ENCODE results near the gene LHX4. TPM values are rescaled to one million over a fixed set of nuclear protein-coding genes. Genes with fewer than 3 reads are reported as not detected.

LHX4 gene
- total RNA-seq, 2 donors from 2014 or later = not detected

DNA sequence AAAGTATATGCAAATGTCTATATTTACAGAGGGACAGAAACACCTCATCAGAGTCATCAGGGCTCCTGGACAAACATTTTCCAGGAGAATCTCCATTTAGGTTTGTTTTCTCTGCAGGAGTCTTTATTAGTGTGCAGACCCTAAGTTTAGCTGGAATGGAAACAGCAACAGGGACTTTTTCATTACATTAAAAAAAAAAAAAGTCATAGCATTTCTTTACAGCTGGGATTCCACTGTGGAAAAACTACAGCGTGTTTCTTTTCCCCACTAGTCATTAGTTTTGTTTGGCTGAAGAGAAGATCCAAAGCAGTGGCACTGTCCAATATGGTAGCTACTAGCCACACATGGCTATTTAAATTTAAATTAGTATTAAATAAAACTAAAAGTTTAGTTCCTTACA is 49.6 kb downstream of the LHX4 start:
- no peak for DNase-seq
- Histone ChIP-seq H3K27me3 (no peaks in the 10 kb centered on the region), H3K27ac (no peak overlapping the region), H3K4me1 (no peaks in the 10 kb centered on the region), H3K36me3 (replicated peaks in 1 of 2; ENCODE audit: insufficient read depth in 1 of 2, low read depth in 2 of 2) (no peaks in the 10 kb centered on the region), H3K9me3 (no peaks in the 10 kb centered on the region), H3K4me3 (no peak overlapping the region)
- 95 to 96% methylated on average over 1 of the region's 1 CpG for WGBS, 2 donors
- no peak for ATAC-seq
- intact Hi-C loops (cut with DNase I) = no loop called here
- no peak for TF ChIP-seq CTCF (IDR thresholded peaks at IDR 0.05)
- no peak for TF ChIP-seq POLR2A (IDR thresholded peaks at IDR 0.05)

GRCh38 chr1:180280617-180281016 is 50.6 kb downstream of the LHX4 start:
- no peak for ATAC-seq
- 96 to 97% methylated on average over 2 of the region's 2 CpGs for WGBS, 2 donors
- intact Hi-C loops (cut with DNase I) = no loop called here

GRCh38 chr1:180281490-180281889 is 51.4 kb downstream of the LHX4 start:
- 84 to 93% methylated on average over 1 of the region's 1 CpG for WGBS, 2 donors
- Histone ChIP-seq H3K27ac (no peak overlapping the region), H3K4me3 (no peak overlapping the region), H3K36me3 (replicated peaks in 1 of 2; ENCODE audit: insufficient read depth in 1 of 2, low read depth in 2 of 2) (no peaks in the 10 kb centered on the region), H3K27me3 (no peaks in the 10 kb centered on the region), H3K4me1 (no peaks in the 10 kb centered on the region), H3K9me3 (no peaks in the 10 kb centered on the region)
- TF ChIP-seq CTCF (IDR thresholded peaks at IDR 0.05) (no peak), POLR2A (IDR thresholded peaks at IDR 0.05) (no peak)
- DNase-seq (no peak), ATAC-seq (no peak)
- intact Hi-C loops (cut with DNase I) = no loop called here

More at GRCh38 chr1:180280617-180281016, 50.6 kb downstream of the LHX4 start:
- Histone ChIP-seq H3K4me3 (no peak overlapping the region), H3K27ac (no peak overlapping the region), H3K27me3 (no peaks in the 10 kb centered on the region), H3K36me3 (replicated peaks in 1 of 2; ENCODE audit: insufficient read depth in 1 of 2, low read depth in 2 of 2) (no peaks in the 10 kb centered on the region), H3K4me1 (no peaks in the 10 kb centered on the region), H3K9me3 (no peaks in the 10 kb centered on the region)
- no peak for DNase-seq
- no peak for TF ChIP-seq CTCF (IDR thresholded peaks at IDR 0.05)
- no peak for TF ChIP-seq POLR2A (IDR thresholded peaks at IDR 0.05)

DNA sequence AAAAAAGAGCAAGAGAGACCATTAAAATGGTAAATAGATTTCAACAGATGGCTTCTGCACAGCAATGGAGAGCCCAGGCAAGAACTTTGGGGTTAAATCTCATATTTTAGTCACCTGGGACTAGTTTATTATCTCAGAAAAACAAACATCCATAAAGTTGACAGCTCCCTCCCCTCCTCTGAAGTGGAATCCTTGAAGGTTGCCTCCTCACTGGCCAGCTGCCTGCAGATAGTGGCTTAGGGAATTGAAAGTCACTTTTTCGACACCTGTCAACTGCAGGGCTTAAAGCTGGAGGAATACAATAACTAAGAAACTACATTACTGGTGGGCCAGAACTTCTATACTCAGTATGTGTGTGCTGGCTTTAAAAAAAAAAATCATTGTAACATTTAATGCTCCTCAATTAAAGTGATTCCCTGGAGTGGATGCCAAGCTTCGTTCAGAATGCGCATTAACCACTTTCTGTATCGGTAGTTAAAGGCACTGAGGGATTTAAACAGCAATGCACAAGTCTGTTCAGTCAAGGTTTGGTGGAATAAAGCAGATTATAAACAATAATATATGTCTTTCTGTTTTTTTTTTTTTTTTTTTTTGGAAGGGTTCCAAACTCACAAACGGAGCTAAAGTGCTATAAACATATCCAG is 52.5 kb downstream of the LHX4 start:
- ATAC-seq (no peak), DNase-seq (no peak)
- no peak for TF ChIP-seq POLR2A (IDR thresholded peaks at IDR 0.05)
- TF ChIP-seq CTCF (IDR thresholded peaks at IDR 0.05) = no peak

GRCh38 chr1:180283098-180283497 is 53.0 kb downstream of the LHX4 start:
- H3K27ac ChIP-seq = no peak overlapping the region
- no peak for TF ChIP-seq CTCF (IDR thresholded peaks at IDR 0.05)
- TF ChIP-seq POLR2A (IDR thresholded peaks at IDR 0.05) = no peak
- no peaks in the 10 kb centered on the region for H3K27me3 ChIP-seq
- DNase-seq = no peak
- no peaks in the 10 kb centered on the region for H3K9me3 ChIP-seq
- H3K4me3 ChIP-seq = no peak overlapping the region
- H3K4me1 ChIP-seq = no peaks in the 10 kb centered on the region
- 91 to 92% methylated on average over 4 of the region's 4 CpGs for WGBS, 2 donors
- intact Hi-C loops (cut with DNase I) = no loop called here
- no peaks in the 10 kb centered on the region for H3K36me3 ChIP-seq (replicated peaks in 1 of 2; ENCODE audit: insufficient read depth in 1 of 2, low read depth in 2 of 2)
- no peak for ATAC-seq

More for the DNA sequence above, 52.5 kb downstream of the LHX4 start:
- Histone ChIP-seq H3K36me3 (replicated peaks in 1 of 2; ENCODE audit: insufficient read depth in 1 of 2, low read depth in 2 of 2) (no peaks in the 10 kb centered on the region), H3K4me1 (no peaks in the 10 kb centered on the region), H3K4me3 (no peak overlapping the region), H3K27ac (no peak overlapping the region), H3K27me3 (no peaks in the 10 kb centered on the region), H3K9me3 (no peaks in the 10 kb centered on the region)
- intact Hi-C loops (cut with DNase I) = no loop called here
- 72 to 74% methylated on average over 5 of the region's 5 CpGs for WGBS, 2 donors

Measured in body of pancreas (tissue), 4 donors.